Measurements from ENCODE around the gene MFF. TPM values are rescaled to one million over a fixed set of nuclear protein-coding genes. Genes with fewer than 3 reads are reported as not detected.
"Not testable (repeated sequence)": the region's sequence is repeated elsewhere in the genome, so short reads cannot be mapped to it uniquely, and the experiment has no call there.

MFF gene
- total RNA-seq, 3 donors from 2014 or later = 56.1 to 59.0 (median 58.4) TPM

- Mint-ChIP-seq H3K27me3 (ENCODE audit: low read depth) (peaks cover 2% of the 10 kb centered on the region), H3K9me3 (peaks cover 10% of the 10 kb centered on the region), H3K4me3 (no peak overlapping the region), H3K36me3 (ENCODE audit: insufficient read depth) (no peaks in the 10 kb centered on the region), H3K4me1 (ENCODE audit: low read depth) (peaks cover 19% of the 10 kb centered on the region)
- ATAC-seq = no peak
- no peak for DNase-seq
Measured at GRCh38 chr2:227377467-227378351, 52.7 kb downstream of the MFF start.

DNA sequence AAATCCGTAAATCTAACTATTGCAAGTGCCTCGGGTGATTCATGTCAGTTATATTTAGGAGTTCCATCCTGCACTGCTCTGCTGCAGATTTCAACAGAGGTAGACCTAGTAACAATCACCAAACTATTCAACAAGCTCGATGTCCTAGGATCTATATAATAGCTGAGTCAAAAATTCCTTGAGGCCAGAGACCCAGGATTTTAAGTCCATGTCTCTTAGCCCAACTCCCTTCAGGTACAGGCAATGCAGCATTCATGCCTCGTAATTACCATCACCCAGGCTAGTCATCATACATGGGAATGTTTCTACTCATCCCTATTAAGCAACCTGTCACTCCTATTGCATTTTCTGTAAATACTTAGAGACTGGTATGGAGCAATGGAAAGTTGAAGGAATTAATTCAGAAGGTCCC lies 53.3 kb downstream of the MFF start:
- no peaks in the 10 kb centered on the region for H3K27me3 Mint-ChIP-seq (ENCODE audit: low read depth)
- ATAC-seq = no peak
- peaks cover 18% of the 10 kb centered on the region for H3K4me1 Mint-ChIP-seq (ENCODE audit: low read depth)
- no peak overlapping the region for H3K4me3 Mint-ChIP-seq
- H3K9me3 Mint-ChIP-seq = peaks cover 11% of the 10 kb centered on the region
- no peaks in the 10 kb centered on the region for H3K36me3 Mint-ChIP-seq (ENCODE audit: insufficient read depth)
- DNase-seq = no peak

DNA sequence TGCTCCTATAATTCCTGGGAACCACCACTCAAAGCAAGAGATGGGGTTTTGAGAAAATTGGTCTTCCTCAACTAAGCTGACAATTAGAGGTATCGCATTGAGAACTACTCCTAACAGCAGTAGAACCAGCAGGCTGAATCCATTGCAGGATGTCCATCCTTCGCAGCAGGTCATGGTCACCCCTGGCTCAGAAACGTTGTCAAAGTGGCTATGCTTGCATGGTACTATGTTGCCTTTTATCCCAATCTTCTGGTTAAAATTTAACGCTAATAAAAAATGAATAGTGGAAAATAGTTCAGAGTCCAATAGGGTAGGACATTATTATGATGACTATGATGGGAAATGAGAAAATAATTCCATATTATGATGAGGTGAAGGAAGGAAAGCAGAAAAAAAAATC lies 54.0 kb downstream of the MFF start, which contains the start of gene TM4SF20:
Gene TM4SF20 (minus strand): TSS at position 212 of the 400 bp plus-strand sequence. CDS start 38 bp downstream, at position 174.
- no peak for ATAC-seq
- no peak for DNase-seq
- Mint-ChIP-seq H3K4me3 (no peak within 1 kb of the TSS), H3K9me3 (peaks cover 11% of the 10 kb centered on the region), H3K36me3 (ENCODE audit: insufficient read depth) (no peaks in the 10 kb centered on the region), H3K27me3 (ENCODE audit: low read depth) (peaks cover 3% of the 10 kb centered on the region), H3K4me1 (ENCODE audit: low read depth) (peaks cover 18% of the 10 kb centered on the region)

DNA sequence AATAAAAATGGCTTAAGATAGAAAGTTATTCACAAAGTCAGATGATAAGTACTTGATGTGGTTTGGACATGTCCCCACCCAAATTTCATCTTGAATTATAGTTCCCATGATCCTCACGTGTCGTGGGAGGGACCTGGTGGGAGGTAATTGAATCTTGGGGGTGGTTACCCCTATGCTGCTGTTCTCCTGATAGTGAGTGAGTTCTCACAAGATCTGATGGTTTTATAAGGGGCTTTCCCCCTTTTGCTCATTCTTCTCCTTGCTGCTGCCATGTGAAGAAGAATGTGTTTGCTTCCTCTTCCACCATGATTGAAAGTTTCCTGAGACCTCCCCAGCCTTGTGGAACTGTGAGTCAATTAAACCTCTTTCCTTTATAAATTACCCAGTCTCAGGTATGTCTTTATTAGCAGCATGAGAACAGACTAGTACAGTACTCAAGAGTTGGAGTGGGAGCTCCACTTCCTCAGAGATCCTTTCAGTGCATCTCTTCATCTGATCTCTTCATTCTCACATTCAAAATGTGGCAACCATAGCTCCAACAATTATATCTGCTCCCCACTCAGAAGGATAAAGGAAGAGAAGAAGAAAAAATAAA lies 57.3 kb downstream of the MFF start:
- not testable (repeated sequence) for H3K36me3 Mint-ChIP-seq (ENCODE audit: insufficient read depth); H3K27me3 Mint-ChIP-seq (ENCODE audit: low read depth)
- peak; percentile 56 to 62 for ATAC-seq
- Mint-ChIP-seq H3K9me3 (peaks cover 11% of the 10 kb centered on the region), H3K4me1 (ENCODE audit: low read depth) (peaks cover 24% of the 10 kb centered on the region), H3K4me3 (peak overlapping the region; percentile 1)
- DNase-seq = peak; percentile 15

DNA sequence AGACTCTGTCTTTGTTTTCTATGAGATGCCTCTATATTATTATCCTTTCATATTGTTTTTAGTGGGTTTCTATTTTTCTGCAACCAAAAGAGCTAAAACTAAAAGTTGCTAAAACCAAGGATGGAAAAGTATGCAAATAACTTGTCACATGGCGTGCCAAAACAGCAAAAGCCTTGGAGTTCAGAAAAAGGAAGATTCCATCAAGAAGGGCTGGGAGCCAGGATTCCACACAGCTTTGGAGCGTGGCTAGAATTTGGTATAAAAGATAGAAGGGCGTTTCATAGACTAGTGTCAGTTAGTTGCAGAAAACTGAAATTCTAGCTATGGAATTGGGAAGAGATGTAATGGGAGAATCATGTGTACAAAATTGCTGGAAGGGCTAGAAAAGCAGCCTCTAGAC lies 58.6 kb downstream of the MFF start:
- ATAC-seq (no peak), DNase-seq (no peak)
- Mint-ChIP-seq H3K9me3 (peaks cover 11% of the 10 kb centered on the region), H3K4me1 (ENCODE audit: low read depth) (peaks cover 27% of the 10 kb centered on the region), H3K36me3 (ENCODE audit: insufficient read depth) (no peaks in the 10 kb centered on the region), H3K27me3 (ENCODE audit: low read depth) (peaks cover 3% of the 10 kb centered on the region), H3K4me3 (no peak overlapping the region)

- Mint-ChIP-seq H3K36me3 (ENCODE audit: insufficient read depth) (no peaks in the 10 kb centered on the region), H3K27me3 (ENCODE audit: low read depth) (peaks cover 3% of the 10 kb centered on the region), H3K4me3 (no peak overlapping the region), H3K4me1 (ENCODE audit: low read depth) (peaks cover 25% of the 10 kb centered on the region), H3K9me3 (peaks cover 9% of the 10 kb centered on the region)
- no peak for ATAC-seq
- no peak for DNase-seq
Measured at GRCh38 chr2:227386630-227387029, 61.6 kb downstream of the MFF start.

DNA sequence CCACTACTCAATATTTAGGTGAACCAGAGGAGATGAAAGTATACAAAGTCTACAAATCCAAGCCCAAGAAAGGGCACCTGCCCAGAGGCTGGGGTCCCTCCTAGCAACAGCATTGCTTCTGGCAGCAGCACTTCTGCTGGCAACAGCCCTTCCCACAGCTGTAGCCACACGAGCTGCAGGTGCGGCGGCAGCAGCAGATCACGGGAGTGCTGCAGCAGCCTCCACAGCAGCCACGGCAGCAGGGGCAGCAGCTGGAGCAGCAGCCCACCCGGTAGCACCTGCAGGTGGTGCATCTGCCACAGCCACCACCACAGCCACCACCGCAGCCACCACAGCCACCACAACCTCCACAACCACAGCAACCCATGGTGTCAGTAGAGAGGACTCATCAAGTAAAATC lies 62.5 kb downstream of the MFF start, which contains the start of gene SCYGR1:
Gene SCYGR1 (minus strand): TSS at position 367 of the 400 bp plus-strand sequence. CDS start 0 bp downstream, at position 367.
- peaks cover 16% of the 10 kb centered on the region for H3K4me1 Mint-ChIP-seq (ENCODE audit: low read depth)
- not testable (repeated sequence) for H3K9me3 Mint-ChIP-seq; H3K36me3 Mint-ChIP-seq (ENCODE audit: insufficient read depth); H3K27me3 Mint-ChIP-seq (ENCODE audit: low read depth); H3K4me3 Mint-ChIP-seq; DNase-seq; ATAC-seq

GRCh38 chr2:227388537-227389011 lies 63.5 kb downstream of the MFF start:
- Mint-ChIP-seq H3K4me3 (no peak overlapping the region), H3K27me3 (ENCODE audit: low read depth) (peaks cover 2% of the 10 kb centered on the region)

GRCh38 chr2:227389231-227389630 lies 64.2 kb downstream of the MFF start:
- no peaks in the 10 kb centered on the region for H3K9me3 Mint-ChIP-seq
- no peaks in the 10 kb centered on the region for H3K27me3 Mint-ChIP-seq (ENCODE audit: low read depth)
- H3K36me3 Mint-ChIP-seq (ENCODE audit: insufficient read depth) = no peaks in the 10 kb centered on the region
- ATAC-seq = no peak
- peaks cover 12% of the 10 kb centered on the region for H3K4me1 Mint-ChIP-seq (ENCODE audit: low read depth)
- H3K4me3 Mint-ChIP-seq = no peak overlapping the region
- DNase-seq = no peak

More at GRCh38 chr2:227388537-227389011, 63.5 kb downstream of the MFF start:
- no peaks in the 10 kb centered on the region for H3K36me3 Mint-ChIP-seq (ENCODE audit: insufficient read depth)
- DNase-seq (no peak), ATAC-seq (no peak)
- peaks cover 12% of the 10 kb centered on the region for H3K4me1 Mint-ChIP-seq (ENCODE audit: low read depth)
- no peaks in the 10 kb centered on the region for H3K9me3 Mint-ChIP-seq

DNA sequence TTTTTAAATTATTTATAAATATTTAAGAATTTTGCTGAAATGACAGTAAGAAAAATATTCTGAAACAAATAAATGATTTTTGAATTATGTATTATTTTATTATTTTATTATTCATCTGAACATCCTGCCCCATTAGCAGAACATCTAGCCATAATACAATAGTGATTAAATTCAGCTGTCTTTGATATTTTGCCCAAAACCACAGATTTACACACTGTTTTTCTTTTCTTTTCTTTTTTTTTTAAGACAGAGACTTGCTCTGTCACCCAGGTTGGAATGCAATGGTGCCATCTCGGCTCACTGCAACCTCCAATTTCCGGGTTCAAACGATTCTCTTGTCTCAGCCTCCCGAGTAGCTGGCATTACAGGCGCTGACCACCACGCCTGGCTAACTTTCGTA lies 64.6 kb downstream of the MFF start:
- Mint-ChIP-seq H3K9me3 (no peaks in the 10 kb centered on the region), H3K4me3 (no peak overlapping the region), H3K27me3 (ENCODE audit: low read depth) (no peaks in the 10 kb centered on the region), H3K4me1 (ENCODE audit: low read depth) (peaks cover 12% of the 10 kb centered on the region), H3K36me3 (ENCODE audit: insufficient read depth) (no peaks in the 10 kb centered on the region)
- no peak for ATAC-seq
- DNase-seq = no peak

GRCh38 chr2:227390468-227391256 lies 65.6 kb downstream of the MFF start:
- peaks cover 12% of the 10 kb centered on the region for H3K4me1 Mint-ChIP-seq (ENCODE audit: low read depth)

DNA sequence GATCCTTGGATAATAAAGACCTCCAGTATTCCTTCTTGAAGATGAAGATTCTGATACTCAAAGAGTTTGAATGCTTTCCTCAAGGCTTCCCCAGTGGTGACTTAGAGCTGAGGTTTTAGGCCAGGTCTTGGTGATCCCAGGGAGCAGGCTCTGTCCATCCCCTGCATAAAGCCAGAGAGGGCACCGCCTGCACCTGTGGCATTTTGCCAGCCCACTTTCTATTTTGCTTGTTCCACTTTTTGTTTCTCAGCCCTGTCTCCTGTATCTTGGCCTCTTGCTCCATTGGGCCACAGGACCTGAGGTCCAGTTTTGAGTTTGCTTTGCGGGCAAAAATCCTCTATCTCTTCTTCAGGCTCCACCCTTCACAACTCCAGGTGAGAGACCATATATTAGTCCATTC lies 69.3 kb downstream of the MFF start:
- Mint-ChIP-seq H3K4me3 (no peak overlapping the region), H3K36me3 (ENCODE audit: insufficient read depth) (no peaks in the 10 kb centered on the region), H3K4me1 (ENCODE audit: low read depth) (peaks cover 6% of the 10 kb centered on the region), H3K9me3 (no peaks in the 10 kb centered on the region), H3K27me3 (ENCODE audit: low read depth) (no peaks in the 10 kb centered on the region)
- ATAC-seq = no peak
- no peak for DNase-seq

More at GRCh38 chr2:227390468-227391256, 65.6 kb downstream of the MFF start:
- Mint-ChIP-seq H3K27me3 (ENCODE audit: low read depth) (no peaks in the 10 kb centered on the region), H3K4me3 (no peak overlapping the region), H3K9me3 (no peaks in the 10 kb centered on the region), H3K36me3 (ENCODE audit: insufficient read depth) (no peaks in the 10 kb centered on the region)
- ATAC-seq (no peak), DNase-seq (no peak)

DNA sequence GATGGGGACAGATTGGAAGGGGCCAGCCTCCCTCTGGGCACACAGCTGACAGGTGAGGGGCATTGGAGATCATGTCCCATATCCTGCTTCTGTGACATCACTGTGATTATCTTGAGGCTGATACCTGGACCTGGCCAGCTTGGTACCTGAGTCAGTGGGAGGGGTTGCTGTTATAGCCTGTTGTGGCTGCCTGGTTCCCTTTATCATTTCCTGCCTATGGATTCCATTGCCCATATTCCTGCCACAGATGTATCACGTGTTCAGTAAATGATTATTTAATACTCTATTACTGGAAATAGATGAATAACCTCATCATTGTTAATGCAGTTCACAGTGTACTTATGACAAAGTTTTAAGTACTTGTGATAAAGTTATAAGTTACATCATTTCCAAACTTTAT lies 70.5 kb downstream of the MFF start:
- Mint-ChIP-seq H3K4me3 (no peak overlapping the region), H3K27me3 (ENCODE audit: low read depth) (no peaks in the 10 kb centered on the region), H3K4me1 (ENCODE audit: low read depth) (peaks cover 6% of the 10 kb centered on the region), H3K9me3 (no peaks in the 10 kb centered on the region), H3K36me3 (ENCODE audit: insufficient read depth) (no peaks in the 10 kb centered on the region)
- no peak for ATAC-seq
- DNase-seq = no peak

DNA sequence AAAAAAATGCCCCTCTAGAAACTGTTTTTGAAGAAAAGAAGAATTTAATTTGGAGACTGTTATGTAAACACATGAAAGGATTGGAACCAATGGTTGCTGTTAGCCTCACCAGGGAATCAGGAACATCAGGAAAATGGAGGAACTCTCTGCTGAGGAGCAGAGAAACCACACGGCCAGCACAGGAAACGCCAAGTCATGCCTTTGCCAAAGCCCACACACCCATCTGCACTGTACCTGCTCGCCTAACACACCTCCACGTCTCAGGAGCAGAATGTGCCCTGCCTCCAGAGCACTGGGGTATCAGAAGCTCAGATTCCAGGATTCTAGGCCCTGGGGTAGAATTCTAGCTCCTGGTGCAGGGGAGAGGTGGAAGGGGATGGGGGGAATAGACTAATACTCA lies 72.5 kb downstream of the MFF start:
- no peaks in the 10 kb centered on the region for H3K36me3 Mint-ChIP-seq (ENCODE audit: insufficient read depth)
- peaks cover 2% of the 10 kb centered on the region for H3K27me3 Mint-ChIP-seq (ENCODE audit: low read depth)
- ATAC-seq (no peak), DNase-seq (no peak)
- no peaks in the 10 kb centered on the region for H3K9me3 Mint-ChIP-seq
- peaks cover 6% of the 10 kb centered on the region for H3K4me1 Mint-ChIP-seq (ENCODE audit: low read depth)
- no peak overlapping the region for H3K4me3 Mint-ChIP-seq
